ENCODE data around the gene CENATAC.

GRCh38 chr11:119012629-119013170 lies 14.8 kb downstream of the CENATAC start:
- TF ChIP-seq YY1 (IDR thresholded peaks at IDR 0.05; ENCODE audit: insufficient read depth, insufficient read length), result no peak
- no peak for TF ChIP-seq ZNF274 (IDR thresholded peaks at IDR 0.05; ENCODE audit: low read depth, low read length)
- TF ChIP-seq SUZ12 (IDR thresholded peaks at IDR 0.05; ENCODE audit: extremely low read depth, insufficient read depth, insufficient read length), result no peak
